Stimulated activated CD4-positive, alpha-beta T cell treated with anti-CD3 and anti-CD28 coated beads, Interleukin-12 subunit alpha, Interleukin-12 subunit beta, amount 100 ng/mL, for 24 hours (primary cell): ENCODE results near the gene SWAP70.
A peak's percentile ranks its signal among the peaks of the same experiment; 100 is the strongest.
"Not testable (repeated sequence)": the region's sequence is repeated elsewhere in the genome, so short reads cannot be mapped to it uniquely, and the experiment has no call there.

Experiments
- DNase-seq, 2 experiments: peaks; one replicate each; pipeline ENCODE4 v3.0.0-alpha.2; 2020; ENCODE audit warnings: low read depth in 2 of 2

The SWAP70 gene

GRCh38 chr11:9722023-9722422 lies 58.1 kb downstream of the SWAP70 start:
- DNase-seq, result no peak

DNA sequence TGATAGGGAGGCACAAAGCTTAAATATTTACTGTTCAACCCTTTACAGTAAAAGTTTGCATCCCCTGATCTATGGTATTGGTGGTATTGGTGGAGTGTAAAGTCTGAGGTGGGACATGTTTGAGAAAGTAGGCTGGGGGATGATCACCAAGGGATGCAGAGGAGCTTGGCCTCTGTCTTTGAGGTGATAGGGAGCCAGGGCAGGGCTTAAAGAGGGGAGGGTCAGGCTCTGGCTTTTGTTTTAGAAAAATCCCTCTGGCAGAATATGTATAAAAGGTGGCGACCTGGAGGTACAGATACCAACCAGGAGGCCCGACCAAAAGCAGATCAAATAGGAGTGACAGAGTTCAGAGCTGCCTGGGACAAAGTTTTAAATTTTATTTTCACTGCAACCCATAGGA lies 59.0 kb downstream of the SWAP70 start:
- no peak for DNase-seq

- DNase-seq, result no peak
Measured at GRCh38 chr11:9726321-9727022, 62.6 kb downstream of the SWAP70 start.

GRCh38 chr11:9728058-9728457 lies 64.2 kb downstream of the SWAP70 start:
- DNase-seq, result no peak

DNA sequence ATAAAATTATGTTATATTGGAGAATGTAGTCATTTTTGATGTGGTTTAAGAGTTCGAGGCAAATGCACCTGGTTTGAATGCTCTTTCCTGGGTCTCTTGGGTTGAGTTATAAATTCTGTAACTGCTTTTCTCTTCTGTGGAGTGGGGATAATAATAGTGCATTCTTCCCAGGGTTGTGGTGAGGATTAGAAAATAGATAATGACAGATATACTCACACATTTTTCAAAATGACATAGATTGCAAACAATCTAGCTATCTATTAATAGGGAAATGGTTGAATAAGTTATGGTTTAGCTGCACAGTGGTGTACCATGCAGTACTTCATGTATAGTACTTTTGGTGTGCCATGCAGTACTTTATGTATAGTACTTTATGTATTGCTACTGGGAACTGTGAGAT lies 67.4 kb downstream of the SWAP70 start:
- DNase-seq, result no peak

GRCh38 chr11:9732453-9732852 lies 68.6 kb downstream of the SWAP70 start:
- DNase-seq, result no peak

- DNase-seq, result no peak
Measured at GRCh38 chr11:9733212-9733611, 69.3 kb downstream of the SWAP70 start.

DNA sequence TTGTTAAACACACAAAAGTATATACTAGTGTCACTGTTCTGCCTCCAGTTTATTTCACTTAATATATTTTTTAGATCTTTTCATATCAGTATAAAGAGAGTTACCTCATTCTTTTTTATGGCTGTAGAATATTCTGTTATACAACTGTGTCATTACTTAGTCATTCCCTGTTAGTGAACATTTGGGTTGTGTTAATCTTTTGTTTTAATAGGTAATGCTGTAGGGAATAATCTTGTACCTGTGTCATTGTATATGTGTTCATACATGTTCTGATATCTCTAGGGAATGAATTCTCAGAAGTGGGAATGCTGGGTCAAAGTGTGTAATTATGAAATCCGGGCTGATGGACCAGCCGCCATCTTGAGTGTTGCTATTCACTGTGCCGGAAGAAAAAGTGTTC lies 71.4 kb downstream of the SWAP70 start:
- DNase-seq, result no peak

GRCh38 chr11:9735919-9736318 lies 72.0 kb downstream of the SWAP70 start:
- no peak for DNase-seq

- no peak for DNase-seq
Measured at GRCh38 chr11:9736365-9736764, 72.5 kb downstream of the SWAP70 start.

GRCh38 chr11:9738116-9738515 lies 74.2 kb downstream of the SWAP70 start:
- no peak for DNase-seq

- no peak for DNase-seq
Measured at GRCh38 chr11:9738707-9739106, 74.8 kb downstream of the SWAP70 start.

DNA sequence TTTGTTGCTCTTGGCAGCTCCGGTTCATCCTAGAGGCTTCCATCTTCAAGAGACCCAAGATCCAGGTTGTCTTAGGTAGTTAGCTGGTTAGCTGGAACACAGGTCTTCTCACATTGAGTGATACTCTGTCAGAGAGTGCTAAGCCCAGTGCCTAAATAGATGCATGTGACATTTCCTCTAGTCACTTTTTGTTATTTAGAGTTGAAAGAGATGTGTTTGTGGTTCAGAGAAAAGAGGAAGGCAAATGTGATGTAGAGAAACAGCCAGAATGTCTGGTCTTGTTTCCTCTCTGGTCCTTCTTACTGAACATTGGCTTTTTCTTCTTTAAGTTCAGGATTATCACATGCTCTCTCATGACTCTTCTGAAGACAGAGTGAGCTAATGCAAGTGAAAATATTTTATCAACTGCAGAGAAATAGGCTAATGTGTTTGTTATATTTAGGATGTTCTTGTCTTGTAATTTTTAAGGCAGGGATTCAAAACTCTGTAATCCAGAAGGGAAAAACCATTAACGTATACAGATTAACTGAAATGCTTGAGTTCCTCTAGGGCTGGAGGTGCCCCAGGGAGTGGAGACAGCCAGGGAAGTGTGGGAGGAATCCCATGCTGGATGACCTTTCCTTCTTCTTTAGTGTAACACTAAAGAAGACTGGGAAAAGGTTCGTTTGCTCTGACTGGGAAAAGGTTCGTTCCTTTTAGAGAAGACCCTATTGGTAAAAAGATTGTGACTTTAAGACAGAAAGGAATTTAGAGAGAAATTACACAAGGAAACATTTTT lies 75.4 kb downstream of the SWAP70 start:
- no peak for DNase-seq

DNA sequence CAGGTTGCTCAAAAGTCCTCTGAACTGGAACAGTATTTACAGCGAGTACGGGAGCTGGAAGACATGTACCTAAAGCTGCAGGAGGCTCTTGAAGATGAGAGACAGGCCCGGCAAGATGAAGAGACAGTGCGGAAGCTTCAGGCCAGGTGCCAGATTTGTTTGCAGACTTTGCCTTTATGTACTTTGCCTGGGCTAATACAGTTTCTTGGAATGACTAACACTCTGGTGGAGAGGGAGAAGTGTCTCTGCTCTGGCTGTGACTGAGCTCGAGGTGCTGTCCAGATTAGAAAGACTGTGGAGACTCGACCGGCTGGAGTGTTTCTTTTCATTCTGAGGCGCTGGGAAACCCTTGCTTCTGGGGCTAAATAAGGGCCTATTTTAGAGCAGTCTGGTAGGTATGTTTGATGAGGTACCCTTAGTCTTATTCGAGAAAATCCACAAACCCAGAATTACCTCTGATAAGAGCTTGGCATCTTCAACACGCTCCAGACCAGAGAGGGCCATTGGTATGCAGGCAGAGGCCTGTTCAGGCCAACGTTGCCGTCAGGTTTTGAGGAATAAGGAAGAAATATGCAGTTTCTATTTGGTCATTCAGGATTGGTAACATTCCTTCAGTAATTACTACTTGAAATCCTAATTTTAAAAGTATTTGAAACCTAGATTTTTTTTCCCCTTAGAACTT lies 76.5 kb downstream of the SWAP70 start:
- DNase-seq, result no peak

DNA sequence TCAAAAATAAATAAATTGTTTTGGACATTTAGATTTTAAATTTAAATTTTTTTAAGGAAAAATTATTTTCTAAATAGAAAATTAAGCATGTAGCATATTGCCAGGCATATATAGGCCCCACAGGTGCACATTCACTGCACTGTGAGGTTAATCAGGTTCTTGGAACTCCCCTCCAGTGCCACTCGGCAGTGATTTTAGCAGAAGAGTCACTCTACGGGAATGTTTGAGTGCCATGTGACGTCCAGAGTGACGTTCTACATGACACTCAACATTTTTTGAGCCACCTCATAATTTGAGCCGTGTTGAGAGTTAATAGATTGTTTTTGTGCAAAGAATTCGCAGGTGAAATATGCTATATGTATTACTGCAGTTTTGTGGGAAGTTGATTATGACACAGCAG lies 77.4 kb downstream of the SWAP70 start:
- DNase-seq, result no peak

- DNase-seq, result not testable (repeated sequence)
Measured at GRCh38 chr11:9743512-9743911, 79.6 kb downstream of the SWAP70 start.

DNA sequence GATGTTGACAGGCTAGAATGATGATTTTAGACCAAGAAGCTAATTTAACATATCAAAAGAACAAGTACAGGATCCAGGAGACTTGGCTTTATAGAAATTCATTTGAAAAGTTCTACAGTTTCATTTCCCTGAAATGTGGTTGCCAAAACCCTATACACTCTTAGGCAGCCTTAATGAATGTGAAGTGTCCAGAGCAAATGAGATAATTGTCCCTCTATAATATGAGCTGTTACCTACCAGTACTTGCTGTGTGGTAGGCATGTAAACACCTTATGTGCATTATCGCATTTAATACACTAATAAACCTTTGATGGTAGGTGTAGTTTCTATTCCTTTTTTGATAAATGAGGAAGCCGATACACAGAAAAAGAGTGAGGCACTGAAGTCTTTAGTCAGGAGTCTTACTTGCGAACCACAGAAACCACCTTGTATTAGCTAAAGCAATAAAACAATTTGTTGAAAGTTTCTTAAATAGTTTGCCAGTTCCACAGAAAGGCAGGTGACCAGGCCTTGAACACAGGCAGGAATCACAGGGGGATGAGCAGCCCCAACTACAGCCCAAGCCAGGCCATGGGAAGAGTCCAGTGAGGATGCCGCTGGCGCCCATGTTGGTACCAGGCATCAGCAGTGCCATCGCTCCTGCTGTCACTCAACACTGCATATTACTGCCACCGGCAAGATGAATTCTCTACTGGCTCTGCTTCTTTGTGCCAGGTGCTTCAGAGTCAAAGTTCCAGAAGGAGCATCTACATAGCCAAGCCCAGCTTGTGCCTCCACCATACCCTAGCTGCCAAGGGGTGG lies 81.7 kb downstream of the SWAP70 start:
- DNase-seq, result no peak

GRCh38 chr11:9747229-9747628 lies 83.4 kb downstream of the SWAP70 start:
- no peak for DNase-seq

DNA sequence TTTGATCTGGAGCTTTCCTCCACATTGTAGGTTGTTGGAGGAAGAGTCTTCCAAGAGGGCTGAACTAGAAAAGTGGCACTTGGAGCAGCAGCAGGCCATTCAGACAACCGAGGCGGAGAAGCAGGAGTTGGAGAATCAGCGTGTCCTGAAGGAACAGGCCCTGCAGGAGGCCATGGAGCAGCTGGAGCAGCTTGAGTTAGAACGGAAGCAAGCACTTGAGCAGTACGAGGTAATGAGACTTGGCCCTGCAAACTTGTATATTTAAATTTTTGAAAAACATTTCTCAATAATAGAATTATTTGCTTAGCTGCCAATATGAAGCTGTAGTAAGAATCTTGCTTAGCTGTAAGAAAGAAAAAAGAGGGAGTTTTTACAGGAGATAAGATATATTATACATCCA lies 84.0 kb downstream of the SWAP70 start:
- no peak for DNase-seq

DNA sequence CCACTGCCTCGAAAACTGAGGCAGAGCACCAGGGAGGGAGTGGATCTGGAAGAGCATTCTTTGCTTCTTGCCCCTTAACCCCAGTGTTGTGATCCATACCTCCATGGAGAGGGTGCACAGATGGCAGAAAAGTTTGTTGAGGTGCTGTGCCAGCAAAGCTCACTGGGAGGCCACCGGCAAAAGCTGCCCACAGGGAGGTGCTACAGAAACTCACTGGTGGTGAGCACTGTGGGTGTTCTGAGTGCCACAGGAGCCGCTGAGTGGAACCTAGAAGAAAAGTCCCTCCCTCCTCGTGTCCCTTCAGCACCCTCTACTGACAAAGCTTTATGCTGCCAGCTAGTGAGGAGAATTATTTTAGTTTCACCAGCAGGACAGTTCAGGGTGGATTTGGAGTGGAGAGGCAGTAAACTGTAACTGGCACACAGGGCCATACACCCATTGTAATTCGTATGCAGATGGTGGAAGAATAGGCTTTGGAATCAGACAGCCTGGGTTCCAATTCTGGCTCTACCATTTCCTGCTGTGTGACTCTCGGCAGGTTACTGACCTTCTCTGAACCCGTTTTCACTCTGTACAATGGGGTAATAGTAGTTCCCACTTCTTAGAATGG lies 84.6 kb downstream of the SWAP70 start:
- DNase-seq, result peak; percentile 25 to 46

DNA sequence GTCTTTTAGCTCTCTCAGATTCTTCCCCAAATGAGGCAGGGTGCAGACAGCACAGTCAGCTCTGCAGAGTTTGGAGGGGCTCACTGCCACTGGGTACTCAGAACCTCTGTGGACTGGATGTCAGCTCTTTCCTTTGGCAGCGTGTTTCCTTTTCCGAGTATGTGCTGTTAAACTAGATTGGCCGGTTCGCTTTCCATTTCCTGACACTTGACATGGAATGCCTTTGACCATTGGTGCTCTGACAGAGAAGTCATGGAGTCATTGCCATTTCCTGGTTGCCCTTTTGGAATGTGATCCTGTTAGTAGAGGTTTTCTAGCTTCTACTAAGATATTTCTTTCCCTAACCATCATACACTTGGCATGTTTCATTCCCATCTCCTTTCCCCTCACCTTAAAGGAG lies 86.7 kb downstream of the SWAP70 start:
- no peak for DNase-seq

DNA sequence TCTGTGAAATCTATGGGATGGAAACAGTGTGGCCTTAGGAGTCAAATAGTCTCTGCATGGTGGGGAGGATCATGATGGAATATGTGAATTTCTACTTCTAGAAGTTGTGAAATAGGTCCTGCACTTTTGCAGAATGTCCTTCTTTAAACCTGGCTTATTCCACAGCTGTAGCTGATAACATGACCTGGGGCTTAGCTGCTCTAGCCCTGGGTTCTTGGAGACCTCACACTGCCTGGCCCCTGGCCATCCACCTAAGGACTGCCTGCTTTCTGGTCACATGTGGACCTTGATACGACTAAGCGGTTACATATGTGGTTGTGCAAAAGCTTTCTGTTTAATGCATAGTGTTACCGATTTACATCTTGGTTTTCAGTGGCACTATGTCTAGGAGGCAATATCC lies 88.2 kb downstream of the SWAP70 start:
- no peak for DNase-seq
